HG02870 (cell line): Measurements from ENCODE around the gene CCDC93.

Experiments used
- ATAC-seq: cut with Tn5 transposase; IDR thresholded peaks from one replicate; pipeline ENCODE4 v1.9.1; 2021; ENCODE audit warnings: mild to moderate bottlenecking, moderate library complexity; ENCODE audit not compliant: unreplicated experiment

Gene CCDC93

DNA sequence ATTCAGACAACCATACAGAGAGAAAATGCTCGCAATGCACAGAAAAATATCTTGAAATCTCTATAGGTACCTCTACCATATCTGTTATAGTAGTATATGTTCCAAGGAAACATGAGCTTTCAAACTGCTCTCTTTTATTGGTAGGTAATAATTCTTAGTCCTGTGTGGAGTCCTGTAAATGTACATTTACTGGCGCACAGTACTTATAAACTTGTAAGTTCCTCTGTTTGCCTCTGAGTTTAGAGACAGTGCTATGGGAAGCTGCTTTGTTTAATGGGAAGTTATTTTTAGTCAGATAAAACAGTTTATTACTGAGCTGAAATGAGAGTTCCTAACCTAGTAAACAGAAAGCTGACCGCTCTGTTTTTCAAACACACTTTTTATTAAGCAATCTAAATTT lies 52.7 kb downstream of the CCDC93 start:
- no peak for ATAC-seq

DNA sequence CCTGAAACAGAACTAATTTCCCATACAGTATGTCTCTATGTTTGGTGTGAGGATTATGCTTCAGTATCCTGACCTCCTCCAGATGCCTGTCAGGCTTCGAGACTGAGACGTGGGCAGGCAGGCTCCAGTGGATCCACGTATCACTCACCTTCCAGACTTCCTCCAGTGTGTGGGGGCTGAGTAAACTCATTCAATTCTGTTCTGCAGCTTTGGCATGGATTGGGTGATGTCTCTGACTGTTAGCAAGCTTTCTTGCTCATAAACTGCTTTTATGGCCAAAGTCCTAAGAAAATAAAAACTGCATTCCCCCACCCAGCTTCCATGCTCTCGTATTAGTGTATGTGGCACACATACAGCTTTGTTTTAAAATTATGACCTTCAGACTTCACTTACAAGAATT lies 53.6 kb downstream of the CCDC93 start:
- no peak for ATAC-seq

DNA sequence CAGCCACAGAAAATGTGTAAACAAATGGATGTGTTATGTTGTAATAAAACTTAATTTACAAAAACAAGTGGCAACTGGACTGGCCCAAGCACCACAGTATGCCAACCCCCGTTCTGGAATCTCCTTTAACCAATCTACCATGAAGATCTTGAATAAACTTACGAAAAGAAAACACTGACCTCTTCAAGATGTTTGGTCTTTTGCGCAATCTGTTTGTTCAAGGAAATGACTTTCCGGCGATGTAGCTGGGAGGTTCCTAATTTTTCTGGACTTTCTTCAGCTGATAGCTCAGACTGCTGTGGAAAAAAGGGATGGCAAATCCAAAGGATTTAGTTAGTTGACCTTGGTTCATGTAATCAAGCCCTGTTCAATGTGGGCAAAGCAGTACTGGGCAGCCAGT lies 55.7 kb downstream of the CCDC93 start:
- ATAC-seq, result no peak

DNA sequence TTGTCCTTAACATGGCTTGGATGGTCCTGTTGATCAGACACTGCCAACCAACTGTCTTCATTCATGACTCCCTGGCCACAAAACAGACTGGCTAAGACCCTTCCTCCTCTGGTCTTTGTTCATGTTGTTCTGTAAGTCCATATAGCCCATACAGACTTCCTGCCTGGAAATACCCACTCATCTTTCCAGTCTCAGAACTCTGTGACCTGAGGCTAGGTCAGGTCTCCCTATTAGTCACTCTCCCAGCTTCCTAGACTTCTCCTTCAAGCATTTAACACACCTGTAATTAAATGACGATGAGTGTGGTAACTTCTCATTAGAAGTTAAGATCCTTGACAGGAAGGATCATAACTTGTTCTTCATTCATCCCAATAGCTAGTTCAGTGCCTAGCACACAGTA lies 56.3 kb downstream of the CCDC93 start:
- no peak for ATAC-seq

DNA sequence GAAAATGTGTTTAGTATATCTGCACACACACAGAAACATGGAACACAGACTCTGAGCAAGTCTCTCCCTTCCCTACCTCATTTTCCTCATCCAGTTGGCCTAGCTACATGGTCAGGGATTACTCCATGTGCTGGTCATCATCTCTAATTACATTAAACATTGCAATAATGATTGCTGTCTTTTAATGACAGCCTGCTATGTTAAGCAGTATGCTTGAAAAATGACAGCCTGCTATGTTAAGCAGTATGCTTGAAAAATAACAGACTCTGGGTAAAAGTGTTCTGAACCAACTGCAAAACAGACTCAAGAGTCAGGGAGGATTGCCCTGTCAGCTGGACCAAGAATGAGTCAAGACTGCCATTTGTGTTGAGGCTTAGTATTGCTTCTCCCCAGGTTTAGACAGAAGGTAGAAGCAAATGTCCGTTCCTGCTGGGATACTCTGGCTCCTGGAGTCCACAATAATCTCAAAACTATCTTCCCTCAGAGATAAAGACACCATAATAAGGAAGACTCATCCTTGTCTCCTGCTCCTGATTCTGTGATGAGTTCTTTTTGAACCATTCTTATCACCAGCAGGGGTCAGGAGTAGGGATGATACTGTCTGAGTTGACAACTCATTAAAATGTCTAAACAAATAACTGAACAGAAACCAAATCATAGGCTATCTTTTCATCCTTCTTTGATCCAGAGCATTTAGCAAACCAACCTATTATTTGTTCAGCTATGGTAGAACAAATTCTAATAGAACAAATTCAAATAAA lies 57.7 kb downstream of the CCDC93 start:
- no peak for ATAC-seq

DNA sequence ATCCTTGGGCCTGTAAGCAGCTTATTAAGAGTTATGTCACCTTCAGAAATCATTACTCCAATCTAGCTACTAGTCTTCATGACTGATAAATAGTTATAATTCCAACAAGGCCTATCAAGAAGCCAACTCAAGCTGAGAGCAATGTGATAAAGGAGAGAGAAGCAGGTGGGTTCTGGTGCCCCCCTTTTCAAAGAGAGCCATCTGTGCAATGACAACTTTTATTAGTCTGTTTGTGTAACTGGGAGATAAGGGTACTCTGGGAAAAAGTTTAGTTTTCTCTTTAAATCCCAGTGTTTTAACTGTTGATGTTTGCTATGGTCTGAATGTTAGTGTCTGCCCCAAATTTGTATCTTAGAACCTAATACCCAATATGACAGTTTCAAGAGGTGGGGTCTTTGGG lies 60.6 kb downstream of the CCDC93 start:
- no peak for ATAC-seq

DNA sequence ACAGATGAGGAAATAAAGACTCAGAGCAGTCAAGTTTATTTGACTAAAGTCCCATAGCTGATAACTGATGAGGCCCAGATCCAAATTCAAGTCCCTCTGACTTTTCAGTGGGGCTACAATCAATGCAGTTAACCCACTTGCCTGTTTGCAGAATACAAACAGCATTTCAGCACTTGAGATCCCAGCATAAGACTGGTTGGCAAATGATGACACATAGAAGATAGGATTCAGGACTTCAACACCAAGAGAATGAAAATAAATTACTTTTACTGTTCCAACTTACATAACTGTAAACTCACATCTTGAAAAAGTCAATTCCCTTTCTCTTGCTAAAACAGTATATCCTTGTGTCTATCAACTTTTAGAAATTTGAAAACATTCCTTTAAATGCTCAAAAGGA lies 61.2 kb downstream of the CCDC93 start:
- ATAC-seq, result no peak

DNA sequence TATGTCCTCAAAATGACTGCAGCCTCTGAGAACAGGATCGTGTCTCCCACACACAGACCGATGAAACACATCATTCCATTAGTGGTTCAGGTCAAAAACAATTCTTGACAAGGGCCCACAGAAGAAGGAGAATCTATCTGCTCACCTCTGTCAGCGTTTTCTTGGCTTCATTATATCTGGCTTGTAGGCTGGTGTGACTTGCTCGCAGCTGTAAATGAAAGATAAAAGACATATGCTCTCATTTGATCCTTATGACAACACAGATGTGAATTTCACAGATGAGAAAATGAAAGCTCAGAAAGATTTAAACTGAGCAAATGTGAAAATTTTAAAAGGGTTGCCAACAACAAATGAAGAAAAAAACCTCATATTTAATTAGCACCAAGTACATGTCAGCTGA lies 61.6 kb downstream of the CCDC93 start:
- ATAC-seq, result no peak

DNA sequence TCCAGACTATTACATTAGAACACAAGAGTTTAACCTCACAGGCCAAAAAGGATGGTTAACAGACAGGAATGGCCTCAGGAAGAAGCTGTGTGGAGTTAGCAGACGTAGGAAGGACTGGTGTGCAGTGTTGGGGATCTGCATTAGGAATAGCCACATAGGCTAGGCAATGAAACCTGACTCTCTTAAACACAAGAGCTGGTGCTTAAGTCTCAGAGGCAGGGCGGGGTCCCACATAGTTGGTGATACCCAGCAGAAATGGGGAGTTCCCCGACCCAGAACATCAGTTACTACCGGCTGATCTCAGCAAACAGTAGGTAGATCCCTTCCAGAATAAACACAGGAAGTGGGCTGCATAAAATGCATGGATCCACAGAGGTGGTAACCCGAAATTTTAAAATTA lies 64.1 kb downstream of the CCDC93 start:
- ATAC-seq, result no peak

DNA sequence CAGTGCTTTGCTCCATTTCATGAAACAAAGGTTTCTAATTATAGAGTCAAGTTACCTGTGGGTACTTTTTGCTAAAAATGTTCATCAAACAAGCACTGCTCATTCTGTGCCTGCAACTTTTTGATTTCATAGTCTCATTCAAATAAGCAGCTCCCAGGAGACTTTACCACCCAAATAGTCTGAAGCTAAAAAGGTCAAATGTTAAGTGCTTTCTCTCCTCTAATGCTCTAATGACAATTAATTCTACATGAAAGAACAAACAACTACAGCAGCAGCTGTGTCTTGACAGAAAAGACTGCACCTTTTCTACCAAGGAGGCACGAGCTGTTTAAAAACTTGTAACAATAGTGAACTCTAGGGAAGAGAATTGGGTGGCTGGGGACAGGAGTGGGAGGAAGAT lies 65.3 kb downstream of the CCDC93 start:
- no peak for ATAC-seq

DNA sequence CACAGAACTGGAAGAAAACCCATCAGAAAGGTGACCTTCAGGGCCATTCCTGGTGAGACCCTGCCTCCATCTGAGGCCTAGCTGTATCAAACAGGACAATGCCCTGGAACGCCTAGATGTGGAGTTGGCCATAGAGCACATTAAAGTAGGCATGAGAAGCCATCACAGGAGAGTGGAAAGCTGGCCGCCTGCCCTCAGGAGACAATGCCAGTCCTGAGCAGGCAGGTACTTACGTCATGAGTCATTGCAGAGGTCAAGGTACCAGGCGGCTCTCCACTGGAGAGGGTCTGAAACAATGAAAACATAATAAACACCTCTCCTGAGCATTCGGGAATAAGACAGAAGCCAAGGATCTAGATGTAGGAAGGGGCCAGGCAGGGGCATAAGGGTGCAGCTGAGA lies 68.6 kb downstream of the CCDC93 start:
- ATAC-seq, result no peak

DNA sequence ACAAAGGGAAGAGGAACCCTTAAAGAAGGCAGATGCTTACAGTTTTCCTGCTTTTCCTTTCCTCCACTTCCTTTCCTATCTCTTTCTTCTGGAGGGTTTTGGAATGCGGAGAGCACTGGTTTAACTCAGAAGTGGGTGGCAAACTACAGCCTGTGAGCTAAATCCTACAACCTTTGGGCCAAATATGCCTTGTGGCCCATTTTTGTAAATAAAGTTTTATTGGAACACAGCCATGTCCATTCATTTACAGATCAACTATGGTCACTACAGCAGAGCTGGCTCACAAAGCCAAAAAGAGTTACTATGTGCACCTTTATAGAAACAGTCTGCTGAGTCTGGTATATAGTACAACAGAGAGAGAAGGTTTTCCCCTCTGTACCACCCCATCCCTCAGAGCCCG lies 69.1 kb downstream of the CCDC93 start:
- no peak for ATAC-seq

DNA sequence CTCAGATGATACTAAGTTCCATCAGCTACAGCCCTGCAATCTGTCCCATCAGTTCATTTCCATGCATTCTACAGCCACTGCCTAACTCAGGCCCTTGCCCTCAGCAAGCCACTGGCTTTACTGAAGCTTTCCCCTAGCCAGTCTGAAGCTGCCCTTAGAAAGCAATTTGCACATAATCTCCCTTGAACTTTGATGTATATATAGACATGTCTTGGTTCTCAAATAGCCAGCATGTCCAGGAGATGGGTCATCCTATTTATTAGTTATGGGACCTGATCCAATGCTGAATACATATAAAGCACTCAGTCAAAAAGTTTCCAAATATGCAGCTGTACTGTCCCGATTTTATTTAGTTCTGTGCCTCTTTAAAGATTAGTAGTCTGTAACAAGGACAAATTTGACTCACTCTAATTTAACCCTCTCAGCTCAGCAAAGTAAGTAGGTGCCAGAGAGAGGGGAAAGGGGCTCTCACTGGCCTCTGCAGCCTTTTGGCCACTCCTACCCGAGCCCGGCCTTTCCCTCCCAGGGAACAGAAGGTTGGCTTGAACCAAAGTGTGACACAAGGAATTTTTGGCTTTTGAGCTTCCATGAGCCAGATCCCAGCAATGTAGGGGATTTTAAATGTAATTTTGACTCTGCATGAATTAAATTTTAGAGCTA lies 70.7 kb downstream of the CCDC93 start:
- ATAC-seq, result no peak

DNA sequence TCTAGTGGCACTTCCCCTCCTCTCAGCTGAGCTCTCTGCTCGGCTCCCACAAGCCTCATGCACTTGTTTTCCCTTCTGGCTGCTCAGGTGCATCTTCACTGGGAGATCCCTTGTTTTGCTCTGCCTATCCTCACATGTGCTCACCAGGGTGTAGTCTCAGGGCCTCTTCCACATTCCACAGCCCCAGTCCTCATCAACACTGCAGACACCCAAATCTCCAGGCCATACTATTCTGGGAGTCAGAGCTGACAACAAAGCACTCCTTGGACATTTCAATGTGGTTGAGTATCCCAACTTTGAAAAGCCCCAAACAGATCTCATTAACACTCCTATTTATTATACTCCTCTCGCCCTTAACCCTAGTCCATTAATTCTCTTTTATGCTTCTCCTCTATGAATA lies 71.3 kb downstream of the CCDC93 start:
- no peak for ATAC-seq

DNA sequence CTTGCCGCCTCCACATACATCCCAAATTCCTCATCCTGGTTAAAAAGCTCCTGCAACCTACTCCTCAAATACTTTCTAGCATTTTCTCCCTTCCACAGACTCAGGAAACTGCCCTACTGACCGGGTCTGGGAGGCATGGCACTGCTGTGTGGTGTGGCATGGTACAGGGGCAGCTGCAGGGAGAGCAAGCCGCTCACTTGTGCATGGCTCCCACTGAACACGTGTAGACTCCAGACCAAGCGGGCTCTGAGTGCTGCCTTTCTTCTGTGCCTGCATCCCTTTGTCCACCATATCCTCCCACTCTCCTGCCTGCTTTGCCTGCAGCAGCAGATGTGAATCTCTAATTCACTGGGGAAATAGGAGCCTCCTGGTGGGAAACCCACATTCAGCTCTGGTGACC lies 72.2 kb downstream of the CCDC93 start:
- no peak for ATAC-seq

DNA sequence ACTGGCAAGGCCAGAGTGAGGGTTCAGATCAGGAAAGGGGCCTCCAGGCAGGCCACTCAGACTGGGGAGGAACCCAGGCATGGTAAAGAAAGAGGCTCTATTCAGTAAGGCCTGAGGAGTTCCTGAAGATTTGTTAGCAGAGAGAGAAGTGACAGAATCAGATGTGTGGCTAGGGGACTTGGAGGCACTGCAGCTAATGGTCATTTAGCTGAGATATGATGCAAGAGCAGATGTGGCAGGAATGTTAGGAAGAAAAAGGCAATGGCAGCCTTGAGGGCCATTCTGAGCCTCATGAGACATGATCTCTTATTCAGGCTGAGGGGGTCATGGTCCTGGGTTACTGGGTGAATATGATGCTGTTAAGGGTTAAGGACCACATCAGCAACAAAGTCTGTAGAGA lies 73.4 kb downstream of the CCDC93 start:
- no peak for ATAC-seq

DNA sequence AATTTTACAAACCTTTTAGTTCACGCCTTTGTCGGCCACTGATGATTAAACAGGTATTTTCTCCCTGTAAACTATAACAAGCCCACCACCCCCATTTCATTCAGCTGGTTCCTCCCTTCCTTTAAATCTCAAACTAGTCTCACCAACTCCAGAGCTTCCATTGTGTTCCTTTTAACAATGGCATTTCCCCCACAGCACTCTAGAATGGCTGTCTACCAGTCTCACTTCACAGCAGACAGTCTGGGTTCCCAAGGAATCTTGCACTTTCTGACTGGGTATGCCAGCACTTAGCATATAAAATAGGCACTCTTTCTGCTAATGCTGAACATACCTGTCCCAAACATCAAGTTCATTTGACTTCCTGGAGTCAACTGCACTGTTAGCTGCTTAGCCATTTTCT lies 75.3 kb downstream of the CCDC93 start:
- no peak for ATAC-seq

DNA sequence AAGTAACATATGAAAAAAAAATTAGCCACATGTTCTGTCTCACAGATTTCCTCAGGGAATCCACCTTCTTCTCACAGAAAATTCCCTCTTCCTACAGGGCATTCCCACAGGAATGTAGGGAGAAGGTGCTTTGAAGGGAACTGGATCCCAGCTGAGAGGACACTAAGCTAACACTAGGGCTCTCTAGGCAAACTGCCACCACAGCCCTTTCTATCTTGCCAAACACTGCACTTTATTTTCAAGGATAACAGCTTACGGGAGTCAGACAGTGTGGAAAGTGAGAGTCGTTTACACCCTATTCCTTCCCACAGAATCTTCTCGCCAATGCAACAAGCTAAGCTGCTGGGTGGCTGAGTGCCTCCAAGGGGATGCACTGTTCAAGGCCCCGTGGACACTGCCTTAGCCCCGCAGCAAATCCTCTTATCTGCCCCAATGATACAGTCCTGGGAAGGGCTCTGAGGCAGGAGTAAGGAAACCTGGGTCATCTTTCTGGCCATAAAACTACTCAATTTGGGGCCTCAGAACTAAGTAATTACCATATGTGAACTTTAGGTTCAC lies 76.9 kb downstream of the CCDC93 start:
- no peak for ATAC-seq

DNA sequence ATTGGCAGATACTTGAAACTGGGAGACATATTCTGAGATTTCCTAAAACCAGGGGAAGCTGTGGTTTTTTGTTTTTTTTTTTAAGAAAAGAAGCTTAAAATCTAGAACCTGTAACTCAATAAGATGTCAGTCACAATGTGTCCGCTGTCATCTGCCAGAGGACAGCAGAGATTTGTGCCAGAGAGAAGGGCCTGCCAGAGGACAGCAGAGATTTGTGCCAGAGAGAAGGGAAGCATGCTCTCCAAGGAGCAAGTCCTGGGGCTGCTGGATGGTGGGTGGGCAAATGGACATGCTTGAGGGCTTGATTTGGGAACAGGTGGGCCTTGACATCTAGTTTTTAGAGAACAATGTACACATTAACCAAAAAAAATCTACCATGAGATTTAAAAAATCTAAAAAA lies 77.9 kb downstream of the CCDC93 start:
- ATAC-seq, result no peak

DNA sequence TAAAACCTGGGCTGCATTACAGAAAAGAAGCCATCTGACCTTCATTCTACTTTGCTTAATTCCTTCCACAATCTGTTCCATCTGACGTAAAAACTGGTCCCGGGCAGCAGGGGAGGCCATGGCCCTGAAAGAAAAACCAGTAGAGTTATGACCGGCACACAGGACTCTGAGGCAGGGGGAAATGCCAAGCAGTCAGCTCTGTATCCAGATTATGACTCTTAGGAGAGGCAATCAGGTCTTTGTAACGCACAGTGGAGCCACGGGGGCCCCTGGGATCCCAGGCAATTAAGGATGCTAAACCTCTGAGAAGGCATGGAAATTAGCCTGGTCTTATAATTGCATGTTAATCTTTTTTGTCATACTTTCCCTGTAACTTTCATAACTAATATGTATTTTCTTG lies 78.4 kb downstream of the CCDC93 start:
- no peak for ATAC-seq

DNA sequence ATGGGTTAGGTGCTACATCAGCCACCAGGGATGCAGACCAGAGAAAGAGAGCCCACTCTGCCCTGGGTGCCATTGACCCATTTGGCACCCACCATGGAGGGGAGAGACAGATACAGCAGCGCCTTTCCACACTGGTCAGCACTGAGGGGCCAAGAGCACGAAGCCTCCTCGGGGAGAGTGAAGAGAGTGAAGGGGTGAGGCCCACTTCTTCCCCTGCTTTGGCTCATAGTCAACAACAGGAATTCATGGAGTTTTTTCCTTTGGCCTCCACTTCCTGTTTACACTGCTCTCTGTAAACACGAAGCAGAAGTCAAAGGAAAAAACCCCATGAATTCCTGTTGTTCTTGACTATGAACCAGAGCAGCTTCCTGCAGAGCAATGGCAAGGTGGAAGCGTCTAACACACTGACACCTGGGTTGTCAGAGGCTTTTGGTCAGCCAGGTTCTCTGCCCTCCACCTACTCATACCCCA lies 80.0 kb downstream of the CCDC93 start:
- no peak for ATAC-seq

DNA sequence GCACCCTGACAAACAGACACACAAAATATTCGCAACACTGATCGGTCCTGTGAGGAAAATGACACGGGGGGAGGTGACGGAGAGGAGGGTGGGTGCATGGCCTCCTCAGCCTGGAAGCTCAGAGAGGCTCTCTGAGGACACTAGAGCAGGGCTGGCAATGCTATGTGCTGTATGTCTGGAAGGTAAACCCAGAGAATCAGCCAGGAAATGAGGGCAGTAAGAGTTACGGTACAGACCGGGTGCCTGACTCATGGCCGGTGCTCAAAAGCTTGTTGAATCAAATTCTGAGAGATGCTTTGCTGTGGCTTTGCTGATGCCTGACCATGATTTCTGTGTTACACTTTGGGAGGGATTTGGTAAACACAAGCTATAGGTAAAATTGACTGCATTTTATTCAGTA lies 81.9 kb downstream of the CCDC93 start:
- no peak for ATAC-seq
